GM23248 (cell line): Measurements from ENCODE around the gene CETP. TPM values are rescaled to one million over a fixed set of nuclear protein-coding genes. Genes with fewer than 3 reads are reported as not detected.

Source experiments
- DNase-seq: peaks from one replicate; pipeline ENCODE4 v3.0.0-alpha.2; 2015
- H2AFZ ChIP-seq: fragments of 200-600 bp; sonication (generic); 2 replicates; pipeline ENCODE4 v1.6.1; 2016; ENCODE audit warnings: antibody characterized with exemption
- H3F3A ChIP-seq: fragments of 200-600 bp; sonication (generic); 2 replicates; pipeline ENCODE4 v1.6.1; 2016; ENCODE audit warnings: mild to moderate bottlenecking, antibody characterized with exemption, mixed run types; ENCODE audit not compliant: insufficient read depth
- H3K27ac ChIP-seq: fragments of 200-600 bp; sonication (generic); 2 replicates; pipeline ENCODE4 v1.5.1; 2016; ENCODE audit warnings: mild to moderate bottlenecking
- H3K27me3 ChIP-seq: fragments of 200-600 bp; sonication (generic); replicated peaks from 2 replicates; pipeline ENCODE4 v1.6.1; 2016; ENCODE audit warnings: mild to moderate bottlenecking; ENCODE audit not compliant: insufficient read depth
- H3K36me3 ChIP-seq: fragments of 200-600 bp; sonication (generic); 2 replicates; pipeline ENCODE4 v1.6.1; 2016; ENCODE audit warnings: low read depth, mild to moderate bottlenecking
- H3K4me1 ChIP-seq: fragments of 200-600 bp; sonication (generic); 2 replicates; pipeline ENCODE4 v1.6.1; 2016; ENCODE audit warnings: mild to moderate bottlenecking; ENCODE audit not compliant: insufficient read depth
- H3K4me2 ChIP-seq: fragments of 200-600 bp; sonication (generic); one replicate; pipeline ENCODE4 v1.6.1; 2016; ENCODE audit warnings: mild to moderate bottlenecking; ENCODE audit not compliant: unreplicated experiment
- H3K4me3 ChIP-seq: fragments of 200-600 bp; sonication (generic); 2 replicates; pipeline ENCODE4 v1.5.1; 2016; ENCODE audit warnings: mild to moderate bottlenecking
- H3K79me2 ChIP-seq: fragments of 200-600 bp; sonication (generic); 2 replicates; pipeline ENCODE4 v1.6.1; 2016; ENCODE audit warnings: mild to moderate bottlenecking; ENCODE audit not compliant: insufficient read depth
- H3K9ac ChIP-seq: fragments of 200-600 bp; sonication (generic); 2 replicates; pipeline ENCODE4 v1.6.1; 2016; ENCODE audit warnings: mild to moderate bottlenecking
- H3K9me2 ChIP-seq: fragments of 200-600 bp; sonication (generic); 2 replicates; pipeline ENCODE4 v1.6.1; 2016; ENCODE audit warnings: mixed run types, mild to moderate bottlenecking, moderate library complexity; ENCODE audit not compliant: insufficient read depth
- H3K9me3 ChIP-seq: fragments of 200-600 bp; sonication (generic); one replicate; pipeline ENCODE4 v1.6.1; 2017; ENCODE audit warnings: low read depth
- H4K20me1 ChIP-seq: fragments of 200-600 bp; sonication (generic); 2 replicates; pipeline ENCODE4 v1.6.0; 2016; ENCODE audit not compliant: insufficient read depth
- EZH2 ChIP-seq: fragments of 200-600 bp; sonication (generic); IDR thresholded peaks from 2 replicates; pipeline ENCODE4 v1.6.1; 2018; ENCODE audit warnings: antibody characterized with exemption, mild to moderate bottlenecking; ENCODE audit not compliant: insufficient read depth, poor library complexity, severe bottlenecking
- EZH2phosphoT487 ChIP-seq: fragments of 200-600 bp; sonication (generic); IDR thresholded peaks from 2 replicates; pipeline ENCODE4 v1.6.1; 2018; ENCODE audit warnings: antibody characterized with exemption, moderate library complexity, mild to moderate bottlenecking, low read depth; ENCODE audit not compliant: insufficient read depth
- WGBS, 2 experiments: methylation state at CpG; one replicate each; pipeline ENCODE4 v1.1.6; 2015 to 2017; ENCODE audit warnings: low lambda C conversion rate in 2 of 2, low coverage in 1 of 2; ENCODE audit errors: missing lambda C conversion rate in 2 of 2; 5-methylcytosine and 5-hydroxymethylcytosine counted together
- in situ Hi-C: fragments of 300-500 bp; cut with MboI; formaldehyde crosslinking; loops from 2 replicates; pipeline ENCODE4 v1.15.0; 2020
- polyA plus RNA-seq: library from polyadenylated mRNA; unstranded; fragments of >200 nt; fragmentation: Nextera tagmentation; extraction: Ambion mirVana; gene quantifications from 2 replicates; pipeline ENCODE4 v1.2.1, GENCODE V29; 2016
- total RNA-seq: library from RNA; depleted of rRNA; stranded (reverse); fragments of >200 nt; shearing (Covaris generic); gene quantifications from 2 replicates; pipeline ENCODE4 v1.2.3, GENCODE V29; 2014

Gene CETP
- total and polyA plus RNA-seq, 2 experiments from 2014 or later = not detected

DNA sequence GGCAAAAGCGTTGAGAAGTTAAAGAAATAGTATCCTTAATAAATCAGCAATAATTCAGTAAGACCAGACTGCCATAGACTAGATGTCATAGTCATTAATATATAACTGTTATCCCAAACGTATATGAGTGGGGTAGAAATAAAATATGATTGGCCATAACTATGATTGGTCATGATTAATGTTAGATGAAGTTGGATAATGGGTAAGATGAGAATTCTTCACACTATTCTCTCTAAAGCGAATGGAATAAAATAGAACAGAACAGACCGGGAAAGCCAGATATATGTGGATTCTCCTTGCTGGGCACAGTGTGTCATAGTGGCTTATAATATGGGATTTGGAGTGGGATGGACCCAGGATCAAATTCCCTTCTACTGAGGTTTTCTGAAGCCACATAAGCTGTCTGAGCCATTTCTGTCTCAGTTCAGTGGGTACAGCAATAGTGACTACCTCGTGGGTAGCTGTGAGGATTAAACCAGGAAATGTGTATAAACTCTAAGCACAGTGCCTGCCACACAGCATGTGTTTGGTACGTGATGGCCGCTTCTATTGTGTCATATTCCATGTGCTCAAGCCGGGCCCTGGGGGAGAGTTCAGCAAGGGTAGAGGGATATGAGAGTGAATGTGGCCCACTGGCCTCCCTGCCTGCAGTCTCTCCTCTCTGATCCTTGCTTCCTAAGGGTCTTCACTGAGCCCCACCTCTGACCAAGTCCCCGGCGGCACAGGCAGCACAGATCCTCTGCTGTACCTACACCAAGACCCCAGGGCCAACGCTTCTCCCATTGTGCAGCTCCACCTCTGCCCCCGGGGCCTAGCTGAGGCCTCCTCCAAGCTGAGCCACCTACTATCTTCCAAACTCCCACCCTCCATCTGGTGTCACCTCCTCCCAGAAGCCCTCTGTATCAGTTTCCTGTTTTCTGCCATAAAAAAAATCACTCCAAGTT, 3.7 kb downstream of the CETP start:
- Histone ChIP-seq H3K79me2 (no peaks in the 10 kb centered on the region), H2AFZ (0 out of 2 replicates have a peak overlapping the region, but pooled peaks have one; percentile 23), H3K36me3 (no peaks in the 10 kb centered on the region), H3K9ac (peak overlapping the region; percentile 36), H3K4me2 (peak overlapping the region; percentile 32), H3K9me2 (no peaks in the 10 kb centered on the region), H3K9me3 (no peaks in the 10 kb centered on the region), H3K27me3 (no peaks in the 10 kb centered on the region), H3K27ac (peak overlapping the region; percentile 76), H4K20me1 (no peaks in the 10 kb centered on the region), H3K4me3 (no peak overlapping the region), H3K4me1 (peaks cover 17% of the 10 kb centered on the region), H3F3A (peaks cover 13% of the 10 kb centered on the region)
- no peak for TF ChIP-seq EZH2phosphoT487
- WGBS, 2 experiments = 76 to 79% methylated on average over 12 of the region's 12 CpGs
- in situ Hi-C loops = no loop called here
- DNase-seq = peak; percentile 42

GRCh38 chr16:56966093-56966475, 4.3 kb downstream of the CETP start:
- no peaks in the 10 kb centered on the region for H3K36me3 ChIP-seq
- H3K4me3 ChIP-seq = no peak overlapping the region
- no peak for DNase-seq
- H3K9me2 ChIP-seq = no peaks in the 10 kb centered on the region
- H3K4me1 ChIP-seq = peaks cover 18% of the 10 kb centered on the region
- no peaks in the 10 kb centered on the region for H3K9me3 ChIP-seq
- TF ChIP-seq EZH2 (no peak), EZH2phosphoT487 (no peak)
- H3F3A ChIP-seq = peaks cover 16% of the 10 kb centered on the region
- 86 to 90% methylated on average over 3 of the region's 3 CpGs for WGBS, 2 experiments
- H3K79me2 ChIP-seq = no peaks in the 10 kb centered on the region
- H3K4me2 ChIP-seq = no peak overlapping the region
- H3K9ac ChIP-seq = peak overlapping the region; percentile 36
- in situ Hi-C loops = no loop called here
- no peaks in the 10 kb centered on the region for H3K27me3 ChIP-seq
- H4K20me1 ChIP-seq = no peaks in the 10 kb centered on the region
- peak overlapping the region; percentile 76; the same call in 1 of the 2 replicates for H3K27ac ChIP-seq
- H2AFZ ChIP-seq = 0 out of 2 replicates have a peak overlapping the region, but pooled peaks have one; percentile 23

DNA sequence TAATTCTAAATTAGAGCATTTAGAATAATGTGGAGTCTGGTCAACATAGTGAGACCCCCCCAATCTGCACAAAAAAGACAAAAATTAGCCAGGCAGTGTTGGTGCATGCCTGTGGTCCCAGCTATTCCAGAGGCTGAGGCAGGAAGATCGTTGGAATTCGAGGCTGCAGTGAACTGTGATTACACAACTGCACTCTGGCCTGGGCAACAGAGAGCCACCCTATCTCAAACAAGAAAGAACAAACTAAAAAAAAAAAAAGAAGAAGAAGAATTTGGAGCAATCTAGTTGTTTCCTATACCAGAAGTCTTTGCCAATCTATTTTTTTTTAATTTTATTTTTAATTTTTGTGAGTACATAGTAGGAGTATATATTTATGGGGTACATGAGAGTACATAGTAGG, 6.0 kb downstream of the CETP start:
- no peak overlapping the region for H3K4me2 ChIP-seq
- no peaks in the 10 kb centered on the region for H3K36me3 ChIP-seq
- H3F3A ChIP-seq = peaks cover 19% of the 10 kb centered on the region
- no peaks in the 10 kb centered on the region for H3K9me2 ChIP-seq
- no peaks in the 10 kb centered on the region for H3K27me3 ChIP-seq
- no peak overlapping the region for H3K9ac ChIP-seq
- in situ Hi-C loops = no loop called here
- 7 to 15% methylated on average over 2 of the region's 2 CpGs for WGBS, 2 experiments
- H3K27ac ChIP-seq = no peak overlapping the region
- no peaks in the 10 kb centered on the region for H4K20me1 ChIP-seq
- no peak overlapping the region for H2AFZ ChIP-seq
- peak; percentile 31 for DNase-seq
- TF ChIP-seq EZH2phosphoT487 (no peak), EZH2 (no peak)
- H3K9me3 ChIP-seq = no peaks in the 10 kb centered on the region
- H3K4me1 ChIP-seq = peaks cover 25% of the 10 kb centered on the region
- no peak overlapping the region for H3K4me3 ChIP-seq
- no peaks in the 10 kb centered on the region for H3K79me2 ChIP-seq

DNA sequence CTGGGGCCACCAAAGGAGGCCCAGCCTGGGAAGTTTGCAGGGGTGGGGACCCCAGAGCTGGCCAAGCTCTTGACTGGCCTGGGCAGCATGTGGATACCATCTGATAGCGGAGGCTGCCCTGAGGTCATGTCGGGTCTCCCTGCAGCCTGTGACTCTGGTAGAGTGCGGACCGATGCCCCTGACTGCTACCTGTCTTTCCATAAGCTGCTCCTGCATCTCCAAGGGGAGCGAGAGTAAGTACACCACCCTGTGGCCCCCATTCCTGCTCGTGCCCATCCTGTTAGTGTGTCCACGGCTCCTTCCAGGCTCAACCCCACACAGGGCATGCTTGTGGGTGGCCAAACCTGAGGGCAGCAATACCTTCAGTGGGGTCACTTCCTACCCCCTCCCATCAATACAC, 8.0 kb downstream of the CETP start:
- H3K4me1 ChIP-seq = peaks cover 22% of the 10 kb centered on the region
- no peaks in the 10 kb centered on the region for H3K36me3 ChIP-seq
- H3K79me2 ChIP-seq = no peaks in the 10 kb centered on the region
- in situ Hi-C loops = no loop called here
- peaks cover 19% of the 10 kb centered on the region for H3F3A ChIP-seq
- H2AFZ ChIP-seq = no peak overlapping the region
- no peaks in the 10 kb centered on the region for H3K27me3 ChIP-seq
- no peak overlapping the region for H3K4me3 ChIP-seq
- TF ChIP-seq EZH2phosphoT487 (no peak), EZH2 (no peak)
- no peak overlapping the region for H3K27ac ChIP-seq
- H3K9me3 ChIP-seq = no peaks in the 10 kb centered on the region
- no peak overlapping the region for H3K9ac ChIP-seq
- H3K4me2 ChIP-seq = no peak overlapping the region
- H4K20me1 ChIP-seq = no peaks in the 10 kb centered on the region
- no peak for DNase-seq
- no peaks in the 10 kb centered on the region for H3K9me2 ChIP-seq
- 83 to 89% methylated on average over 7 of the region's 7 CpGs for WGBS, 2 experiments
